DOHH2 (cell line): ENCODE measurements around the gene PADI4.

Experiments used
- H3F3A ChIP-seq: fragments of 200-600 bp; sonication (generic), shearing (Covaris generic); 2 replicates; pipeline ENCODE4 v1.6.0; 2016; ENCODE audit warnings: antibody characterized with exemption, mild to moderate bottlenecking; ENCODE audit not compliant: control insufficient read depth, insufficient read depth
- H3K27ac ChIP-seq: fragments of 200-600 bp; sonication (generic); 2 replicates; pipeline ENCODE4 v1.5.1; 2014; ENCODE audit warnings: low read depth, mild to moderate bottlenecking, low read length, moderate library complexity
- H3K27me3 ChIP-seq: fragments of 200-600 bp; sonication (generic); 2 replicates; pipeline ENCODE4 v1.6.1; 2014; ENCODE audit warnings: mild to moderate bottlenecking, low read length, mixed read lengths; ENCODE audit not compliant: control insufficient read depth
- H3K36me3 ChIP-seq: fragments of 200-600 bp; sonication (generic); 2 replicates; pipeline ENCODE4 v1.6.1; 2014; ENCODE audit warnings: mild to moderate bottlenecking, low read length, moderate library complexity, mixed read lengths; ENCODE audit not compliant: control insufficient read depth
- H3K4me1 ChIP-seq: fragments of 200-600 bp; sonication (generic); 2 replicates; pipeline ENCODE4 v1.6.1; 2014; ENCODE audit warnings: mild to moderate bottlenecking, low read length, mixed read lengths; ENCODE audit not compliant: control insufficient read depth
- H3K4me2 ChIP-seq: fragments of 200-600 bp; sonication (generic); 2 replicates; pipeline ENCODE4 v1.6.0; 2014; ENCODE audit warnings: mild to moderate bottlenecking, low read length, moderate library complexity
- H3K4me3 ChIP-seq: fragments of 200-600 bp; sonication (generic); 2 replicates; pipeline ENCODE4 v1.5.1; 2014; ENCODE audit warnings: mild to moderate bottlenecking, low read length, mixed read lengths
- H3K79me2 ChIP-seq: fragments of 200-600 bp; sonication (generic); 2 replicates; pipeline ENCODE4 v1.6.1; 2014; ENCODE audit warnings: mild to moderate bottlenecking, low read length, mixed read lengths; ENCODE audit not compliant: control insufficient read depth
- H3K9me2 ChIP-seq: fragments of 200-600 bp; sonication (generic); replicated peaks from 2 replicates; pipeline ENCODE4 v1.6.1; 2014; ENCODE audit warnings: mild to moderate bottlenecking, low read length, mixed read lengths; ENCODE audit not compliant: control insufficient read depth
- H3K9me3 ChIP-seq: fragments of 200-600 bp; sonication (generic); 2 replicates; pipeline ENCODE4 v1.6.1; 2014; ENCODE audit warnings: antibody characterized with exemption, low read length, mixed read lengths; ENCODE audit not compliant: control insufficient read depth, insufficient read depth
- H4K20me1 ChIP-seq: fragments of 200-600 bp; sonication (generic); 2 replicates; pipeline ENCODE4 v1.6.0; 2014; ENCODE audit warnings: low read depth, mild to moderate bottlenecking, antibody characterized with exemption, low read length, moderate library complexity; ENCODE audit not compliant: control insufficient read depth, insufficient read depth
- EZH2phosphoT487 ChIP-seq: fragments of 200-600 bp; sonication (generic); IDR thresholded peaks from 2 replicates; pipeline ENCODE4 v1.6.1; 2017; ENCODE audit warnings: borderline replicate concordance, mild to moderate bottlenecking, antibody characterized with exemption, low read length, moderate library complexity, mixed read lengths
- TF ChIP-seq, protein P1 (sequence below): fragments of 200-600 bp; sonication (generic); IDR thresholded peaks from one replicate; pipeline ENCODE4 v1.5.1; 2014; ENCODE audit warnings: antibody characterized with exemption, mild to moderate bottlenecking, low read depth, low read length; ENCODE audit not compliant: poor library complexity, severe bottlenecking

PADI4 gene

GRCh38 chr1:17292299-17293160, 15.5 kb upstream of the PADI4 start:
- Histone ChIP-seq H3K27ac (no peak overlapping the region), H3K9me2 (no peaks in the 10 kb centered on the region), H3F3A (no peaks in the 10 kb centered on the region), H3K36me3 (no peaks in the 10 kb centered on the region), H3K4me2 (no peak overlapping the region), H3K9me3 (no peaks in the 10 kb centered on the region), H3K4me1 (no peaks in the 10 kb centered on the region), H4K20me1 (no peaks in the 10 kb centered on the region), H3K27me3 (no peaks in the 10 kb centered on the region), H3K79me2 (no peaks in the 10 kb centered on the region), H3K4me3 (no peak overlapping the region)
- no peak for TF ChIP-seq EZH2phosphoT487
- TF ChIP-seq, protein P1, sequence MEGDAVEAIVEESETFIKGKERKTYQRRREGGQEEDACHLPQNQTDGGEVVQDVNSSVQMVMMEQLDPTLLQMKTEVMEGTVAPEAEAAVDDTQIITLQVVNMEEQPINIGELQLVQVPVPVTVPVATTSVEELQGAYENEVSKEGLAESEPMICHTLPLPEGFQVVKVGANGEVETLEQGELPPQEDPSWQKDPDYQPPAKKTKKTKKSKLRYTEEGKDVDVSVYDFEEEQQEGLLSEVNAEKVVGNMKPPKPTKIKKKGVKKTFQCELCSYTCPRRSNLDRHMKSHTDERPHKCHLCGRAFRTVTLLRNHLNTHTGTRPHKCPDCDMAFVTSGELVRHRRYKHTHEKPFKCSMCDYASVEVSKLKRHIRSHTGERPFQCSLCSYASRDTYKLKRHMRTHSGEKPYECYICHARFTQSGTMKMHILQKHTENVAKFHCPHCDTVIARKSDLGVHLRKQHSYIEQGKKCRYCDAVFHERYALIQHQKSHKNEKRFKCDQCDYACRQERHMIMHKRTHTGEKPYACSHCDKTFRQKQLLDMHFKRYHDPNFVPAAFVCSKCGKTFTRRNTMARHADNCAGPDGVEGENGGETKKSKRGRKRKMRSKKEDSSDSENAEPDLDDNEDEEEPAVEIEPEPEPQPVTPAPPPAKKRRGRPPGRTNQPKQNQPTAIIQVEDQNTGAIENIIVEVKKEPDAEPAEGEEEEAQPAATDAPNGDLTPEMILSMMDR: no peak

GRCh38 chr1:17293681-17294425, 14.1 kb upstream of the PADI4 start:
- TF ChIP-seq EZH2phosphoT487: no peak
- TF ChIP-seq, protein P1: no peak
- no peaks in the 10 kb centered on the region for H3F3A ChIP-seq
- H3K79me2 ChIP-seq: no peaks in the 10 kb centered on the region
- no peaks in the 10 kb centered on the region for H4K20me1 ChIP-seq
- no peaks in the 10 kb centered on the region for H3K27me3 ChIP-seq
- no peak overlapping the region for H3K4me3 ChIP-seq
- no peaks in the 10 kb centered on the region for H3K9me2 ChIP-seq
- H3K4me1 ChIP-seq: no peaks in the 10 kb centered on the region
- H3K27ac ChIP-seq: no peak overlapping the region
- H3K36me3 ChIP-seq: no peaks in the 10 kb centered on the region
- no peak overlapping the region for H3K4me2 ChIP-seq
- no peaks in the 10 kb centered on the region for H3K9me3 ChIP-seq

DNA sequence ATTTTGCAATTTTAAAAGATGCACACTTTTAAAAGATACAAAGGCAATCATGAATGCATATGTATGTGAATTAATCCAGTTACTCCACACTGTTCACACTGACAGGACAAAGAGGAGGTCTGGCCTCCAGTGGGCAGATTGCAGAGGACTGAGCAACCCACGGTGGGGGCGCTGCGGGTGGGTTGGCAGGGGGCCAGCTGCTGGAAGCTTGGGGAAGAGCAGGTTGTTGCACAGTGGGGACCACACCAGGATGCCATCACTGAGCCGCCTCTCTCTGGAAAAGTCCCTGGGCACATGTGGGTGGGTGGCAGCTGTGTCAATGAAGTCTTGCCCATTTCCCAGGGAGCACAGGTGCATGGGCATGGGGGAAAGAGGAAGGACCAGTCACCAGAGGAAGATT, 12.7 kb upstream of the PADI4 start:
- TF ChIP-seq EZH2phosphoT487: no peak
- TF ChIP-seq, protein P1: no peak
- Histone ChIP-seq H3F3A (no peaks in the 10 kb centered on the region), H3K79me2 (no peaks in the 10 kb centered on the region), H3K27ac (no peak overlapping the region), H3K27me3 (no peaks in the 10 kb centered on the region), H3K4me2 (no peak overlapping the region), H3K4me3 (no peak overlapping the region), H3K36me3 (no peaks in the 10 kb centered on the region), H3K9me2 (no peaks in the 10 kb centered on the region), H3K9me3 (no peaks in the 10 kb centered on the region), H3K4me1 (no peaks in the 10 kb centered on the region), H4K20me1 (no peaks in the 10 kb centered on the region)
